IMR-90 (cell line): ENCODE results near the gene GTSE1. TPM values are rescaled to one million over a fixed set of nuclear protein-coding genes. Genes with fewer than 3 reads are reported as not detected.

Source experiments
- ATAC-seq: fragments of 200-7000 bp; cut with Tn5 transposase; 2 replicates; pipeline ENCODE4 v1.9.1; 2020; ENCODE audit warnings: low read depth, mild to moderate bottlenecking, moderate library complexity
- BruUV-seq: library from RNA; stranded (reverse); fragments of 400-500 nt; replicated peaks from 2 replicates; lab custom pipeline; 2021; lab: Mats Ljungman, UMichigan
- CTCF ChIA-PET: fragments of 300-600 bp; formaldehyde crosslinking; extraction: SDS; loops from one replicate; lab custom pipeline; 2021; ENCODE audit warnings: antibody characterized with exemption; lab: Yijun Ruan, JAX
- POLR2A ChIA-PET: fragments of 300-600 bp; sonication (Branson Sonifier 250); formaldehyde crosslinking; loops from one replicate; lab custom pipeline; 2022; ENCODE audit warnings: antibody characterized with exemption; ENCODE audit not compliant: unreplicated experiment; lab: Charles Lee
- DNase-seq: peaks from one replicate; pipeline ENCODE4 v3.0.0; 2013
- H2AFZ ChIP-seq: replicated peaks from 2 replicates; pipeline ENCODE3; 2013; ENCODE audit warnings: low read length, mild to moderate bottlenecking; ENCODE audit not compliant: poor library complexity
- H2AK5ac ChIP-seq: 2 replicates; pipeline ENCODE4 v1.6.1; 2013; ENCODE audit warnings: low read depth, low read length, inconsistent platforms
- H2AK9ac ChIP-seq: replicated peaks from 2 replicates; pipeline ENCODE3; 2013; ENCODE audit warnings: mild to moderate bottlenecking, low read depth, low read length, moderate library complexity; ENCODE audit not compliant: poor library complexity
- H2BK120ac ChIP-seq: 2 replicates; pipeline ENCODE4 v1.6.1; 2013; ENCODE audit warnings: low read depth, low read length, inconsistent platforms
- H2BK15ac ChIP-seq: 3 replicates; pipeline ENCODE4 v1.6.1; 2013; ENCODE audit warnings: low read depth, low read length, inconsistent platforms
- H2BK20ac ChIP-seq: 2 replicates; pipeline ENCODE4 v1.6.1; 2013; ENCODE audit warnings: low read depth, mild to moderate bottlenecking, inconsistent platforms, low read length, moderate library complexity
- H2BK5ac ChIP-seq: 2 replicates; pipeline ENCODE4 v1.6.1; 2013; ENCODE audit warnings: mild to moderate bottlenecking, low read depth, low read length, inconsistent platforms; ENCODE audit not compliant: poor library complexity, severe bottlenecking
- H3K14ac ChIP-seq: replicated peaks from 2 replicates; pipeline ENCODE4 v1.6.1; 2013; ENCODE audit warnings: low read depth, low read length, inconsistent platforms
- H3K18ac ChIP-seq: 2 replicates; pipeline ENCODE4 v1.6.1; 2013; ENCODE audit warnings: low read depth, low read length, control low read depth
- H3K23ac ChIP-seq: 2 replicates; pipeline ENCODE4 v1.6.1; 2013; ENCODE audit warnings: low read depth, low read length, inconsistent platforms
- H3K27ac ChIP-seq: 2 replicates; pipeline ENCODE4 v1.5.1; 2013; ENCODE audit warnings: mild to moderate bottlenecking, control low read depth, low read length; ENCODE audit not compliant: insufficient read depth
- H3K27me3 ChIP-seq: 2 replicates; pipeline ENCODE4 v1.6.1; 2013; ENCODE audit warnings: low read length; ENCODE audit not compliant: control insufficient read depth, insufficient read depth
- H3K36me3 ChIP-seq: 2 replicates; pipeline ENCODE4 v1.6.1; 2013; ENCODE audit warnings: low read length, mixed read lengths; ENCODE audit not compliant: control insufficient read depth, insufficient read depth
- H3K4ac ChIP-seq: 2 replicates; pipeline ENCODE4 v1.6.1; 2013; ENCODE audit warnings: low read depth, low read length, inconsistent platforms
- H3K4me1 ChIP-seq: 2 replicates; pipeline ENCODE4 v1.6.1; 2013; ENCODE audit warnings: low read length, mixed read lengths; ENCODE audit not compliant: control insufficient read depth, insufficient read depth
- H3K4me2 ChIP-seq: 2 replicates; pipeline ENCODE4 v1.6.1; 2013; ENCODE audit warnings: low read depth, mild to moderate bottlenecking, control low read depth, low read length, moderate library complexity
- H3K4me3 ChIP-seq: 2 replicates; pipeline ENCODE4 v1.5.1; 2013; ENCODE audit warnings: low read depth, mild to moderate bottlenecking, control low read depth, low read length, moderate library complexity; ENCODE audit not compliant: insufficient read depth
- H3K56ac ChIP-seq: 2 replicates; pipeline ENCODE4 v1.6.1; 2013; ENCODE audit warnings: low read length, inconsistent platforms; ENCODE audit not compliant: insufficient read depth; ENCODE audit errors: extremely low read depth
- H3K79me1 ChIP-seq, 2 experiments: 2 replicates each; pipeline ENCODE4 v1.6.1; 2013; ENCODE audit warnings: low read length in 2 of 2, inconsistent platforms in 1 of 2, low read depth in 1 of 2
- H3K9ac ChIP-seq: 2 replicates; pipeline ENCODE4 v1.6.1; 2013; ENCODE audit warnings: low read depth, low read length, control low read depth
- H3K9me1 ChIP-seq: 2 replicates; pipeline ENCODE4 v1.6.1; 2013; ENCODE audit warnings: low read length, inconsistent platforms; ENCODE audit not compliant: insufficient read depth
- H3K9me3 ChIP-seq: 2 replicates; pipeline ENCODE4 v1.6.1; 2013; ENCODE audit warnings: low read length; ENCODE audit not compliant: control insufficient read depth, insufficient read depth
- H4K20me1 ChIP-seq: 2 replicates; pipeline ENCODE4 v1.6.1; 2013; ENCODE audit warnings: low read length, inconsistent platforms; ENCODE audit not compliant: insufficient read depth
- H4K5ac ChIP-seq: 2 replicates; pipeline ENCODE4 v1.6.1; 2013; ENCODE audit warnings: mild to moderate bottlenecking, low read depth, low read length, control low read depth
- H4K8ac ChIP-seq, 2 experiments: 2 replicates each; pipeline ENCODE4 v1.6.1; 2013; ENCODE audit warnings: low read depth in 2 of 2, low read length in 2 of 2, control low read depth in 1 of 2, inconsistent platforms in 1 of 2
- H4K91ac ChIP-seq: 2 replicates; pipeline ENCODE4 v1.6.1; 2013; ENCODE audit warnings: low read depth, low read length, inconsistent platforms; ENCODE audit not compliant: insufficient read depth
- BHLHE40 ChIP-seq: fragments of 150-350 bp; IDR thresholded peaks from 2 replicates; pipeline ENCODE4 v1.6.1; 2016; ENCODE audit warnings: mild to moderate bottlenecking, low read depth, low read length
- CEBPB ChIP-seq: IDR thresholded peaks from 2 replicates; pipeline ENCODE4 v1.6.1; 2012; ENCODE audit warnings: low read depth, low read length, improper control_type of control experiment
- CHD1 ChIP-seq: IDR thresholded peaks from 2 replicates; pipeline ENCODE4 v1.6.1; 2012; ENCODE audit warnings: low read depth, low read length, improper control_type of control experiment
- ELK1 ChIP-seq: fragments of 150-350 bp; IDR thresholded peaks from 2 replicates; pipeline ENCODE4 v1.6.1; 2016; ENCODE audit warnings: low read depth, mild to moderate bottlenecking, low read length, moderate library complexity, borderline replicate concordance
- FOS ChIP-seq: fragments of 150-350 bp; IDR thresholded peaks from 2 replicates; pipeline ENCODE4 v1.6.1; 2016; ENCODE audit warnings: low read depth, low read length
- MAFK ChIP-seq: IDR thresholded peaks from 2 replicates; pipeline ENCODE4 v1.6.1; 2012; ENCODE audit warnings: low read depth, low read length, improper control_type of control experiment
- MAZ ChIP-seq: IDR thresholded peaks from 2 replicates; pipeline ENCODE4 v1.6.1; 2012; ENCODE audit warnings: low read depth, mild to moderate bottlenecking, low read length, improper control_type of control experiment, moderate library complexity, borderline replicate concordance
- MXI1 ChIP-seq: IDR thresholded peaks from 2 replicates; pipeline ENCODE4 v1.6.1; 2012; ENCODE audit warnings: low read depth, mild to moderate bottlenecking, low read length, moderate library complexity, borderline replicate concordance
- NFE2L2 ChIP-seq: fragments of 150-350 bp; IDR thresholded peaks from 2 replicates; pipeline ENCODE4 v1.6.1; 2016; ENCODE audit warnings: low read depth, mild to moderate bottlenecking, low read length
- POLR2A ChIP-seq: IDR thresholded peaks from 2 replicates; pipeline ENCODE4 v1.6.1; 2012; ENCODE audit warnings: mild to moderate bottlenecking, low read depth, low read length
- RAD21 ChIP-seq: IDR thresholded peaks from 2 replicates; pipeline ENCODE4 v1.6.1; 2012; ENCODE audit warnings: low read length, improper control_type of control experiment
- RCOR1 ChIP-seq: IDR thresholded peaks from 2 replicates; pipeline ENCODE4 v1.6.1; 2012; ENCODE audit warnings: mild to moderate bottlenecking, low read length, improper control_type of control experiment; ENCODE audit not compliant: insufficient replicate concordance
- RFX5 ChIP-seq: IDR thresholded peaks from 2 replicates; pipeline ENCODE4 v1.8.0; 2012; ENCODE audit warnings: low read depth, mild to moderate bottlenecking, low read length, moderate library complexity
- SMC3 ChIP-seq: fragments of 150-350 bp; IDR thresholded peaks from 2 replicates; pipeline ENCODE4 v1.6.1; 2016; ENCODE audit warnings: low read depth, mild to moderate bottlenecking, antibody characterized with exemption, low read length, moderate library complexity
- USF2 ChIP-seq: fragments of 150-350 bp; IDR thresholded peaks from 2 replicates; pipeline ENCODE4 v1.6.1; 2017; ENCODE audit warnings: mild to moderate bottlenecking, antibody characterized with exemption, low read length, low read depth
- WGBS, 2 experiments: methylation state at CpG; one replicate each; pipeline versions ENCODE4 v1.1.5 to v1.1.7; 2013; ENCODE audit warnings: missing lambda C conversion rate in 2 of 2; ENCODE audit not compliant: insufficient read length in 1 of 2; ENCODE audit errors: extremely low coverage in 2 of 2; 5-methylcytosine and 5-hydroxymethylcytosine counted together
- dilution Hi-C: fragments of 300-500 bp; cut with HindIII; formaldehyde crosslinking; loops from one replicate; pipeline ENCODE4 v1.14.3; 2018; ENCODE audit warnings: low sequenced_read_pairs; ENCODE audit not compliant: unreplicated experiment
- in situ Hi-C: fragments of 300-500 bp; cut with MboI; formaldehyde crosslinking; loops from 3 replicates; pipeline ENCODE4 v1.14.3; 2019; ENCODE audit warnings: low sequenced_read_pairs, inconsistent platforms, mixed read lengths
- intact Hi-C: fragments of 100-400 bp; cut with micrococcal nuclease; formaldehyde crosslinking; loops from 2 replicates; pipeline ENCODE4 v1.10.0; 2022
- polyA plus RNA-seq, 3 experiments: library from polyadenylated mRNA; depleted of rRNA; stranded (reverse); fragments of >200 nt; gene quantifications; 2 replicates each; pipeline ENCODE4 v1.2.3, GENCODE V29; 2012; ENCODE audit warnings: low replicate concordance in 1 of 3
- total RNA-seq: library from RNA; depleted of rRNA; stranded (reverse); fragments of >200 nt; gene quantifications from 2 replicates; pipeline ENCODE4 v1.2.3, GENCODE V29; 2012
- TF ChIP-seq, protein P1 (sequence below): conservative IDR thresholded peaks from 2 replicates; pipeline ENCODE4 v1.5.1; 2012; ENCODE audit warnings: mild to moderate bottlenecking, low read depth, low read length, improper control_type of control experiment

Gene GTSE1
- total and polyA plus RNA-seq, 2 of the 4 experiments (the other 2 are of a cell fraction): 5.9 to 17.1 TPM

DNA sequence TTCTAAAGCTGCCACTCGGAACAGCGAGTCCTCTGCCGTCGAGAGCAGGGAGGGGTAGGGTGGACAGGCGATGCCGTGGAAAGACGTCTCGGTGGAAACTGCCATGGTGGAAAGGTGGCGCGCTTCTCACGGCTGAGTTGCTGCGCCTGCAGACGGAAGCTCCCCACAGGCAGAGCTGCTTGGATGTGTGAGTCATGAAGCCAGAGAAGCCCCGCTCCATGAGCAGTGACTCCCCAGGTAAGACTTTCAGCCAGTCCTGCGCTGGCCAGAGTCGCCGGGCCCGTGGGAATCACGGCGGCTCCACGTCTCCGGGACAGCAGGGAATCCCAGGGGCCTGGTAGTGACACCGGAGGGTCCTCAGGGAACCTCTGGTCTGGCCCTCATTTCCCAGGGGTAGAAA lies 34.8 kb downstream of the GTSE1 start:
- Histone ChIP-seq H2AFZ (no peak overlapping the region), H4K91ac (no peak overlapping the region), H3K23ac (no peak overlapping the region), H3K9ac (no peak overlapping the region), H3K36me3 (peaks cover 16% of the 10 kb centered on the region), H3K4me1 (no peaks in the 10 kb centered on the region), H2BK5ac (no peak overlapping the region), H3K18ac (no peak overlapping the region), H3K79me1 (peaks cover 2 to 10% of the 10 kb centered on the region in 2 experiments), H2AK5ac (no peak overlapping the region), H3K27ac (no peak overlapping the region), H3K9me1 (0 out of 2 replicates have a peak, but pooled peaks cover under 1% of the 10 kb centered on the region), H3K4me3 (no peak overlapping the region), H3K27me3 (no peaks in the 10 kb centered on the region), H2AK9ac (no peak overlapping the region), H3K4ac (no peak overlapping the region), H3K9me3 (no peaks in the 10 kb centered on the region), H3K14ac (no peak overlapping the region), H4K20me1 (peaks cover 3% of the 10 kb centered on the region; the same call in 1 of the 2 replicates), H3K56ac (no peak overlapping the region), H4K8ac (no peak overlapping the region), H2BK20ac (no peak overlapping the region), H2BK15ac (no peak overlapping the region), H4K5ac (no peak overlapping the region), H2BK120ac (no peak overlapping the region), H3K4me2 (no peak overlapping the region)
- DNase-seq (no peak), ATAC-seq (no peak)
- BruUV-seq: no TSS peak
- dilution Hi-C loops (no loop called here), in situ Hi-C loops (no loop called here), intact Hi-C loops (no loop called here)
- 97% methylated on average over 13 of the region's 23 CpGs; no CpG with 5 or more reads in 1 of the 2 experiments for WGBS, 2 experiments
- ChIA-PET CTCF (no interaction called here), POLR2A (no interaction called here)
- TF ChIP-seq CEBPB (no peak), FOS (no peak), ELK1 (no peak), NFE2L2 (no peak), BHLHE40 (no peak), RCOR1 (no peak), RFX5 (no peak), CHD1 (no peak), MAFK (no peak), MAZ (no peak), POLR2A (no peak), USF2 (no peak), SMC3 (no peak), MXI1 (no peak), RAD21 (no peak)
- TF ChIP-seq, protein P1, sequence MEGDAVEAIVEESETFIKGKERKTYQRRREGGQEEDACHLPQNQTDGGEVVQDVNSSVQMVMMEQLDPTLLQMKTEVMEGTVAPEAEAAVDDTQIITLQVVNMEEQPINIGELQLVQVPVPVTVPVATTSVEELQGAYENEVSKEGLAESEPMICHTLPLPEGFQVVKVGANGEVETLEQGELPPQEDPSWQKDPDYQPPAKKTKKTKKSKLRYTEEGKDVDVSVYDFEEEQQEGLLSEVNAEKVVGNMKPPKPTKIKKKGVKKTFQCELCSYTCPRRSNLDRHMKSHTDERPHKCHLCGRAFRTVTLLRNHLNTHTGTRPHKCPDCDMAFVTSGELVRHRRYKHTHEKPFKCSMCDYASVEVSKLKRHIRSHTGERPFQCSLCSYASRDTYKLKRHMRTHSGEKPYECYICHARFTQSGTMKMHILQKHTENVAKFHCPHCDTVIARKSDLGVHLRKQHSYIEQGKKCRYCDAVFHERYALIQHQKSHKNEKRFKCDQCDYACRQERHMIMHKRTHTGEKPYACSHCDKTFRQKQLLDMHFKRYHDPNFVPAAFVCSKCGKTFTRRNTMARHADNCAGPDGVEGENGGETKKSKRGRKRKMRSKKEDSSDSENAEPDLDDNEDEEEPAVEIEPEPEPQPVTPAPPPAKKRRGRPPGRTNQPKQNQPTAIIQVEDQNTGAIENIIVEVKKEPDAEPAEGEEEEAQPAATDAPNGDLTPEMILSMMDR: no peak
